Suprapubic skin (tissue), 4 donors: ENCODE results near the gene MIGA2. TPM values are rescaled to one million over a fixed set of nuclear protein-coding genes. Genes with fewer than 3 reads are reported as not detected.
"Not testable (repeated sequence)": the region's sequence is repeated elsewhere in the genome, so short reads cannot be mapped to it uniquely, and the experiment has no call there.

Source experiments
- DNase-seq, 2 donors: peaks; one replicate each; pipeline ENCODE4 v3.0.0-alpha.2; 2019; ENCODE audit warnings: low spot score in 2 of 2
- H3K27ac ChIP-seq: fragments of 200-600 bp; sonication (generic); one replicate; pipeline ENCODE4 v1.5.1; 2019
- H3K27me3 ChIP-seq: fragments of 200-600 bp; sonication (generic); one replicate; pipeline ENCODE4 v1.5.1; 2019
- H3K36me3 ChIP-seq: fragments of 200-600 bp; sonication (generic); one replicate; pipeline ENCODE4 v1.5.1; 2019
- H3K4me1 ChIP-seq: fragments of 200-600 bp; sonication (generic); one replicate; pipeline ENCODE4 v1.5.1; 2019
- H3K4me3 ChIP-seq: fragments of 200-600 bp; sonication (generic); one replicate; pipeline ENCODE4 v1.5.1; 2019; ENCODE audit warnings: mild to moderate bottlenecking
- H3K9me3 ChIP-seq: fragments of 200-600 bp; sonication (generic); one replicate; pipeline ENCODE4 v1.5.1; 2019
- CTCF ChIP-seq, 2 donors: fragments of 200-600 bp in 1 of 2; fragments of 450-650 bp in 1 of 2; sonication (generic) in 1 of 2; IDR thresholded peaks; one replicate each; pipeline ENCODE4 v1.5.1; 2016 to 2019; ENCODE audit warnings: antibody characterized with exemption in 2 of 2, mild to moderate bottlenecking in 1 of 2, moderate library complexity in 1 of 2
- EP300 ChIP-seq: sonication (generic); formaldehyde crosslinking; IDR thresholded peaks from one replicate; pipeline ENCODE4 v1.6.1; 2017; ENCODE audit warnings: antibody characterized with exemption
- POLR2A ChIP-seq, 2 donors: fragments of 450-650 bp; IDR thresholded peaks; one replicate each; pipeline ENCODE4 v1.6.1; 2017; ENCODE audit warnings: antibody characterized with exemption in 2 of 2, mild to moderate bottlenecking in 2 of 2, moderate library complexity in 2 of 2
- POLR2AphosphoS5 ChIP-seq, 3 donors: sonication (generic); formaldehyde crosslinking; IDR thresholded peaks; one replicate each; pipeline ENCODE4 v1.6.1; 2017; ENCODE audit warnings: antibody characterized with exemption in 3 of 3
- WGBS: methylation state at CpG from one replicate; pipeline ENCODE4 v1.1.5; 2018; 5-methylcytosine and 5-hydroxymethylcytosine counted together
- total RNA-seq, 4 donors: library from RNA; depleted of rRNA; stranded (reverse); fragments of >200 nt; gene quantifications; one replicate each; pipeline ENCODE4 v1.1.0, GENCODE V29; 2016

Gene MIGA2
- total RNA-seq, 4 donors from 2014 or later, result 28.3 to 44.3 (median 39.7) TPM

GRCh38 chr9:128998462-128998861 lies 38.0 kb upstream of the MIGA2 start:
- TF ChIP-seq POLR2A (IDR thresholded peaks at IDR 0.05) (no peak), POLR2AphosphoS5 (IDR thresholded peaks at IDR 0.05) (peak in 1 of 3 donors; percentile 42), EP300 (no peak), CTCF (IDR thresholded peaks at IDR 0.05) (no peak)
- Histone ChIP-seq H3K4me1 (peaks cover 6% of the 10 kb centered on the region), H3K36me3 (peaks cover 100% of the 10 kb centered on the region), H3K27ac (no peak overlapping the region), H3K27me3 (no peaks in the 10 kb centered on the region), H3K9me3 (no peaks in the 10 kb centered on the region), H3K4me3 (no peak overlapping the region)
- DNase-seq, result peak in 1 of 2 donors; percentile 64
- 55% methylated on average over 6 of the region's 6 CpGs for WGBS

- H3K4me3 ChIP-seq, result no peak overlapping the region
- H3K27me3 ChIP-seq, result no peaks in the 10 kb centered on the region
- H3K9me3 ChIP-seq, result no peaks in the 10 kb centered on the region
- WGBS, result 94% methylated on average over 13 of the region's 13 CpGs
- H3K4me1 ChIP-seq, result peaks cover 5% of the 10 kb centered on the region
- no peak overlapping the region for H3K27ac ChIP-seq
- DNase-seq, result peak in 1 of 2 donors; percentile 54
- H3K36me3 ChIP-seq, result peaks cover 96% of the 10 kb centered on the region
- TF ChIP-seq POLR2AphosphoS5 (IDR thresholded peaks at IDR 0.05), result no peak
- no peak for TF ChIP-seq POLR2A (IDR thresholded peaks at IDR 0.05)
- no peak for TF ChIP-seq CTCF (IDR thresholded peaks at IDR 0.05)
- no peak for TF ChIP-seq EP300
Observed at GRCh38 chr9:128999581-129000206, 36.7 kb upstream of the MIGA2 start.

GRCh38 chr9:129001504-129002325 lies 34.7 kb upstream of the MIGA2 start:
- no peak for TF ChIP-seq CTCF (IDR thresholded peaks at IDR 0.05)
- TF ChIP-seq POLR2AphosphoS5 (IDR thresholded peaks at IDR 0.05), result no peak
- TF ChIP-seq POLR2A (IDR thresholded peaks at IDR 0.05), result no peak
- no peak for TF ChIP-seq EP300
- 87% methylated on average over 5 of the region's 10 CpGs for WGBS
- H3K36me3 ChIP-seq, result peaks cover 96% of the 10 kb centered on the region

GRCh38 chr9:129002992-129003391 lies 33.4 kb upstream of the MIGA2 start:
- no peak for TF ChIP-seq EP300
- TF ChIP-seq CTCF (IDR thresholded peaks at IDR 0.05), result no peak
- no peak for TF ChIP-seq POLR2A (IDR thresholded peaks at IDR 0.05)
- no peak for TF ChIP-seq POLR2AphosphoS5 (IDR thresholded peaks at IDR 0.05)
- Histone ChIP-seq H3K27me3 (no peaks in the 10 kb centered on the region), H3K9me3 (no peaks in the 10 kb centered on the region), H3K4me1 (peaks cover 18% of the 10 kb centered on the region), H3K4me3 (no peak overlapping the region), H3K27ac (no peak overlapping the region), H3K36me3 (peaks cover 96% of the 10 kb centered on the region)
- 80% methylated on average over 1 of the region's 9 CpGs for WGBS
- DNase-seq, result peak in 1 of 2 donors; percentile 49

More at GRCh38 chr9:129001504-129002325, 34.7 kb upstream of the MIGA2 start:
- peaks cover 11% of the 10 kb centered on the region for H3K4me1 ChIP-seq
- H3K27ac ChIP-seq, result no peak overlapping the region
- H3K27me3 ChIP-seq, result no peaks in the 10 kb centered on the region
- no peak overlapping the region for H3K4me3 ChIP-seq
- no peaks in the 10 kb centered on the region for H3K9me3 ChIP-seq
- DNase-seq, result peak in 1 of 2 donors; percentile 45

- not testable (repeated sequence) for H3K4me3 ChIP-seq, H3K9me3 ChIP-seq, H3K27me3 ChIP-seq, H3K27ac ChIP-seq
- H3K36me3 ChIP-seq, result peaks cover 96% of the 10 kb centered on the region
- H3K4me1 ChIP-seq, result peaks cover 21% of the 10 kb centered on the region
- peak in 1 of 2 donors; percentile 25 for DNase-seq
- WGBS, result 92% methylated on average over 6 of the region's 6 CpGs
Observed at GRCh38 chr9:129004173-129004572, 32.3 kb upstream of the MIGA2 start.
